Retinal pigment epithelial cell (primary cell): ENCODE data around the gene STX18.

Experiments
- DNase-seq: peaks from one replicate; pipeline ENCODE4 v3.0.0-alpha.2; 2010; ENCODE audit warnings: low read depth
- H3K4me3 ChIP-seq: 2 replicates; pipeline ENCODE4 v1.5.1; 2011; ENCODE audit warnings: mild to moderate bottlenecking, low read length, control low read depth, moderate library complexity
- CTCF ChIP-seq: conservative IDR thresholded peaks from 2 replicates; pipeline ENCODE4 v1.5.1; 2011; ENCODE audit warnings: low read depth, low read length, control low read depth, inconsistent platforms

Gene STX18

GRCh38 chr4:4401036-4401435, 140.8 kb downstream of the STX18 start:
- no peak for TF ChIP-seq CTCF
- H3K4me3 ChIP-seq: no peak overlapping the region
- DNase-seq: no peak

DNA sequence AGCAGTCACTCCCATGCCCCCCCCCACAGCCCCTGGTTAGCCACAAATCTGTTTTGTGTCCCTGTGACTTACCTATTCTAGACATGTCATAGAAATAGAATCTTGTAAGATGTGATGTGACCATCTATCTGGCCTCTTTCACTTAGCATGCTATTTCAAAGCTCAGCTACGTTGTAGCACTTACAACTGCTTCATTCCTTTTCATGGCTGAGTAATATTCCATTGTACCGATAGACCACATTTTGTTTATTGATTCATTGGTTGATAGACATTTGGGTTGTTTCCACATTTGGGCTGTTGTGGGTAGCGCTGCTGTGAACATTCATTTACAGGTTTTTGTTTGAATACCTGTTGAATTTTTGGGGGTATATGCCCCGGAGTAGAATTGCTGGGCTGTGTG, 143.4 kb downstream of the STX18 start:
- no peak for DNase-seq
- no peak for TF ChIP-seq CTCF
- H3K4me3 ChIP-seq: no peak overlapping the region

GRCh38 chr4:4397441-4397819, 144.4 kb downstream of the STX18 start:
- no peak for DNase-seq
- H3K4me3 ChIP-seq: no peak overlapping the region
- TF ChIP-seq CTCF: no peak

- no peak for DNase-seq
- no peak overlapping the region for H3K4me3 ChIP-seq
- TF ChIP-seq CTCF: no peak
These were observed 145.0 kb downstream of the STX18 start for GRCh38 chr4:4396628-4397440.

DNA sequence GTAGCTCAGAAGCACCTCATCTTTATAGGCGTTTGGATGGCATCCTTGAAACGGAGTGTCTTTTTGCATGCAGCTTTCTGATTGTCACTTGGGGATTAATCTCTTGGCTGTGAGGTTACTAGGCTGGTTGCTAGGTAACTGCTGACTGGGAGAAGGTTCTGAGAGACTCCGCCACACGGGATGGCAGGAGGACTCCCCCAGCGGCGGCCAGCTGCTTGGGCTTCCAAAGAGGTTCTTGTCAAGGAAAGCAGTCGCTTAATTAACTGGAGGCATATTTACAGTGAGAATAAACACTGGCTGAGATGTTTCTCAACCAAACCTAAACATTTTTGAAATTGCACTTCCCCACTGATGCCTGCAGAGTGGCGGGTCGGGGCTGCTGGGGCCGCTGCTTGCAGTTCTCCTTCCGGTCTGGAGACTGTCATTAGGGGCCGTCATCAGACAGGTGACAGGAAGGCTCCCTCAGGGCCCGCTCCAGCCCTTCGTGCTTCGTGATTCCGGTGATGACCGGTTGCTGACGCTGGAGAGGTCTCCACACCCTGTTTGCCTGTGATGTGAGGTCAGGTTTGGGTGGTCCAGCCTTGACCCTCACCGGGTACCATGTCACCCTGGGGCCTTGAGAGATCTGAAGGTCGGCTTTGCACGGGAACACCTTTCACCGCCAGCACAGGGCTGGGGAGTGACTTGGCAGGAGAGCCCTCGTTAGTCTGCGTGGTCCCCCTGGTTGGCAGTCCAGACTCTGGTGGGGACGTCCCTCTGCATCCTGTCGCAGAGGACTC, 145.8 kb downstream of the STX18 start:
- no peak overlapping the region for H3K4me3 ChIP-seq
- DNase-seq: peak; percentile 9
- peak; percentile 21 for TF ChIP-seq CTCF

DNA sequence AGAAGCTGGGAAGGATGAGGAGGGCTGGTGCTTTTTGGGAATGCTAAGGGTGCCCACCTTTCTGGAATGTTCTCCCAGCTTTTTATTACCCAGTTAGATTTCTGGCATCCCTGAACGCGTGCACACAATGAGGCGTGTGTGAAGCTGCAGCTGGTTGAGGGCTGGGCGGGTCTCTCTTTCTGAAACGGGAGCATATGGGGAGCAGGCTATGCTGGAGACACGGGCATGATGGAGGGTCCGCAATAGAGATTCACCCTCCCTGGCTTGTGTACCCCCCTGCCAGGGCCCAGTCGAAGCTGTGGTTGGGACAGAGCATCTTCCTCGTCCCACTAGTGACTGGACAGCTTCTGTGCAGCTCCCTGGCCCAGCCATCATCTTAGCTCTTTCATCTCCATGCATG, 146.5 kb downstream of the STX18 start:
- no peak for TF ChIP-seq CTCF
- DNase-seq: no peak
- no peak overlapping the region for H3K4me3 ChIP-seq
